ENCODE measurements around the gene CTTNBP2NL. TPM values are rescaled to one million over a fixed set of nuclear protein-coding genes. Genes with fewer than 3 reads are reported as not detected.

CTTNBP2NL gene
- total RNA-seq, 1 donor, result 32.2 TPM

GRCh38 chr1:112453876-112454275 lies 57.9 kb downstream of the CTTNBP2NL start:
- Histone ChIP-seq H3K4me1 (ENCODE audit: insufficient read depth, low read length) (peaks cover 25% of the 10 kb centered on the region), H3K27me3 (ENCODE audit: insufficient read depth, low read length) (no peaks in the 10 kb centered on the region), H3K79me2 (ENCODE audit: insufficient read depth, low read length) (peaks cover 29% of the 10 kb centered on the region), H2AFZ (ENCODE audit: low read length) (no peak overlapping the region), H3K4me3 (ENCODE audit: insufficient read depth, low read length) (no peak overlapping the region), H3K27ac (ENCODE audit: low read depth, low read length) (no peak overlapping the region), H4K20me1 (ENCODE audit: insufficient read depth, low read length) (no peaks in the 10 kb centered on the region), H3K4me2 (ENCODE audit: insufficient read depth, low read length) (no peak overlapping the region), H3K36me3 (ENCODE audit: insufficient read depth, low read length) (peaks cover 51% of the 10 kb centered on the region), H3K9me3 (ENCODE audit: low read depth, low read length) (no peaks in the 10 kb centered on the region)
- TF ChIP-seq CTCF (IDR thresholded peaks at IDR 0.05; ENCODE audit: extremely low read depth, low read depth, low read length), result no peak
- no peak for DNase-seq (ENCODE audit: insufficient read length, low spot score, missing footprints)

DNA sequence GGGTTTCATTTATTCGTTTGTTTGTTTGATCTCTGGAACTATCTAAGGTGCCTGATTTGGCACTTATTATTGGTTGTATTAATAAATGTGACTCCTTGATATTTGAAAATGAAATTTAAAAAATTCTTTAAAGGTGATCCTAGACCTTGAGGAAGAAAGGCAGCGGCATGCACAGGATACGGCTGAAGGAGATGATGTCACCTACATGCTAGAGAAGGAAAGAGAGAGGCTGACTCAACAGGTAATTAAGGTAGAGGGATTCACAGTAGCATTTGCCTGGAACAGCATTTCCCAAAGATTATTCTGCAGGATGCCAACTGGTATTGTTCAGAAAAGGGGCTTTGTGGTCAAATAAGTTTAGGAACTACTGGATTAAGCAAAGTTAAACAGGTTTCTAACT lies 58.3 kb downstream of the CTTNBP2NL start:
- peaks cover 28% of the 10 kb centered on the region for H3K79me2 ChIP-seq (ENCODE audit: insufficient read depth, low read length)
- H3K4me1 ChIP-seq (ENCODE audit: insufficient read depth, low read length), result peaks cover 25% of the 10 kb centered on the region
- H3K9me3 ChIP-seq (ENCODE audit: low read depth, low read length), result no peaks in the 10 kb centered on the region
- no peak for TF ChIP-seq CTCF (IDR thresholded peaks at IDR 0.05; ENCODE audit: extremely low read depth, low read depth, low read length)
- no peak overlapping the region for H3K27ac ChIP-seq (ENCODE audit: low read depth, low read length)
- H3K36me3 ChIP-seq (ENCODE audit: insufficient read depth, low read length), result peaks cover 51% of the 10 kb centered on the region
- no peak overlapping the region for H3K4me3 ChIP-seq (ENCODE audit: insufficient read depth, low read length)
- H2AFZ ChIP-seq (ENCODE audit: low read length), result no peak overlapping the region
- no peaks in the 10 kb centered on the region for H4K20me1 ChIP-seq (ENCODE audit: insufficient read depth, low read length)
- no peak for DNase-seq (ENCODE audit: insufficient read length, low spot score, missing footprints)
- no peak overlapping the region for H3K4me2 ChIP-seq (ENCODE audit: insufficient read depth, low read length)
- H3K27me3 ChIP-seq (ENCODE audit: insufficient read depth, low read length), result no peaks in the 10 kb centered on the region

DNA sequence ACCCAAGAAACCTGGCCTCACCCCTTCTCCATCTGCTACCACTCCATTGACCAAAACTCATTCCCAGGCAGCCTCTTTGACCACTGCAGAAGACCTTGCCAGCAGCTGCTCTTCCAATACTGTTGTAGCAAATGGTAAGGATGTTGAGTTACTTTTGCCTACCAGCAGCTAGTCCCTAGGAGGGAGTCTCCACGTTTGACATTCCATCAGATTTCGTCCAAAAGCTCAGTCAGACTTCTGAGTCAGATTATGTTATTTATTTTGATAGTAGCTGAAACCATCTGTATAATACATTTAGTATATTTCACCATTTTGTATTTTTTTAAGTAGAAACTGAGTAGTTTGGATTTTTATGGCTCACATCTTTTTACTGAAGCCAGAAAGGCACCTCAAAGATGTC lies 61.2 kb downstream of the CTTNBP2NL start:
- H3K36me3 ChIP-seq (ENCODE audit: insufficient read depth, low read length), result peaks cover 39% of the 10 kb centered on the region
- H4K20me1 ChIP-seq (ENCODE audit: insufficient read depth, low read length), result no peaks in the 10 kb centered on the region
- peaks cover 35% of the 10 kb centered on the region for H3K4me1 ChIP-seq (ENCODE audit: insufficient read depth, low read length)
- H3K27ac ChIP-seq (ENCODE audit: low read depth, low read length), result peak overlapping the region; percentile 64
- H3K27me3 ChIP-seq (ENCODE audit: insufficient read depth, low read length), result no peaks in the 10 kb centered on the region
- no peak overlapping the region for H3K4me2 ChIP-seq (ENCODE audit: insufficient read depth, low read length)
- H3K79me2 ChIP-seq (ENCODE audit: insufficient read depth, low read length), result peaks cover 31% of the 10 kb centered on the region
- no peak for DNase-seq (ENCODE audit: insufficient read length, low spot score, missing footprints)
- H2AFZ ChIP-seq (ENCODE audit: low read length), result no peak overlapping the region
- no peak overlapping the region for H3K4me3 ChIP-seq (ENCODE audit: insufficient read depth, low read length)
- no peak for TF ChIP-seq CTCF (IDR thresholded peaks at IDR 0.05; ENCODE audit: extremely low read depth, low read depth, low read length)
- no peaks in the 10 kb centered on the region for H3K9me3 ChIP-seq (ENCODE audit: low read depth, low read length)

DNA sequence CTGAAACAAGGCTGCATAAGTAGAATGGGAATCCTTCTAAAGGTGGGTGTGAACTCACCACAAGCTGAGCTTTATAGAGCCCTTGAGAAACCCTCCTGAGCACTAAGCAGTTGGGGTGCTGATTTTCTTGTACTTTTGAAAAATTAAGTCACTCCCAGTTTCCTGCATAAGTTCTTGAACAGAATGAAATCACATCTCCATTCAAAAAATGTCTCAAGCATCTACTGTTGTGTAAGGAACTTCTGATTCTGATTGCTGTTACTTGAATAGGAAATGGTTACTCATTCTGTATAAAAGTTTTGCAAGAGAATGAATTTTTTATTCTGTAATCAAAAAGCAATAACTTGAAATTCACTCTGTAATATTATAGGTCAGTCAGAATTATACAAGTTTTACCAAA lies 61.9 kb downstream of the CTTNBP2NL start:
- Histone ChIP-seq H3K4me2 (ENCODE audit: insufficient read depth, low read length) (peak overlapping the region; percentile 34), H4K20me1 (ENCODE audit: insufficient read depth, low read length) (no peaks in the 10 kb centered on the region), H3K4me1 (ENCODE audit: insufficient read depth, low read length) (peaks cover 35% of the 10 kb centered on the region), H3K79me2 (ENCODE audit: insufficient read depth, low read length) (peaks cover 26% of the 10 kb centered on the region), H3K9me3 (ENCODE audit: low read depth, low read length) (no peaks in the 10 kb centered on the region), H2AFZ (ENCODE audit: low read length) (no peak overlapping the region), H3K36me3 (ENCODE audit: insufficient read depth, low read length) (peaks cover 39% of the 10 kb centered on the region), H3K27me3 (ENCODE audit: insufficient read depth, low read length) (no peaks in the 10 kb centered on the region), H3K4me3 (ENCODE audit: insufficient read depth, low read length) (no peak overlapping the region), H3K27ac (ENCODE audit: low read depth, low read length) (peak overlapping the region; percentile 64)
- DNase-seq (ENCODE audit: insufficient read length, low spot score, missing footprints), result no peak
- no peak for TF ChIP-seq CTCF (IDR thresholded peaks at IDR 0.05; ENCODE audit: extremely low read depth, low read depth, low read length)
